Stimulated activated CD4-positive, alpha-beta T cell treated with anti-CD3 and anti-CD28 coated beads, Interleukin-2, amount 100 ng/mL, for 24 hours (primary cell): ENCODE measurements around the gene DRC1.

Experiments
- DNase-seq, 2 donors: peaks; one replicate each; pipeline ENCODE4 v3.0.0-alpha.2; 2020

The DRC1 gene

GRCh38 chr2:26449278-26450030, 47.7 kb downstream of the DRC1 start:
- DNase-seq, result no peak

GRCh38 chr2:26450031-26450635, 48.4 kb downstream of the DRC1 start:
- DNase-seq, result no peak

- no peak for DNase-seq
Observed at GRCh38 chr2:26451700-26452099, 50.0 kb downstream of the DRC1 start.

- DNase-seq, result no peak
Observed at GRCh38 chr2:26453421-26454329, 52.0 kb downstream of the DRC1 start.

- no peak for DNase-seq
Observed at GRCh38 chr2:26454561-26455001, 52.9 kb downstream of the DRC1 start.

DNA sequence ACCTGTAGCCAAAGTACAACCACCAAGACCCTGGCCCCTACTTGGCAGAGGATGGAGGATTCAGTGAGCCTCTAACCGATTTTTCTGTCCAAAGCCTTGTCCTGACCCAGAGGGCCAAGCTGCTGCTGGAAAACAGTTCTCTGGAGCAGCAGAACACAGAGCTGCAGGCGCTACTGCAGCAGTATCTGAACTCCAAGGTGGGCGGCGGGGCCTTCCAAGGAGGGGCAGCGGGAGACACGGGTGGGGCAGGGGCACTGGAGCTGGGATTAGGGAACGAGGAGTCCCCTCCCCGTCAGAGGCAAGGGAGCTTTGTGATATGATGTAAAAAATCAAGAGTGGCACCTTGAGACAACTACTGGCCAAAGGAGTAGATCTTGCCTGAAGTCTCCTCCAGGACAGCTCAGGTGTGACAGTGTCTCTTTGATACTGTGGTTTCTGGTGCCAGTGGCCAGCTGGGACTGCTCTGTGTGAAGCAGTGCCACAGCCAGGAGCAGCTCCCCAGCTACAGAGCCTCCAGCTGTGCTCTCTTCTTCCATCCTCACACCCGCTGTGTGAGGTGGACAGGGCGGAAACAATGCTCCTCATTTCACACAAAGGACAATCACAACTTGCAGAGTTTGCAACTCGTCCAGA, 53.4 kb downstream of the DRC1 start:
- DNase-seq, result no peak

GRCh38 chr2:26455670-26456439, 54.1 kb downstream of the DRC1 start:
- DNase-seq, result no peak

- DNase-seq, result no peak
Observed at GRCh38 chr2:26456440-26457250, 54.9 kb downstream of the DRC1 start.

- DNase-seq, result no peak
Observed at GRCh38 chr2:26457251-26457666, 55.5 kb downstream of the DRC1 start.

DNA sequence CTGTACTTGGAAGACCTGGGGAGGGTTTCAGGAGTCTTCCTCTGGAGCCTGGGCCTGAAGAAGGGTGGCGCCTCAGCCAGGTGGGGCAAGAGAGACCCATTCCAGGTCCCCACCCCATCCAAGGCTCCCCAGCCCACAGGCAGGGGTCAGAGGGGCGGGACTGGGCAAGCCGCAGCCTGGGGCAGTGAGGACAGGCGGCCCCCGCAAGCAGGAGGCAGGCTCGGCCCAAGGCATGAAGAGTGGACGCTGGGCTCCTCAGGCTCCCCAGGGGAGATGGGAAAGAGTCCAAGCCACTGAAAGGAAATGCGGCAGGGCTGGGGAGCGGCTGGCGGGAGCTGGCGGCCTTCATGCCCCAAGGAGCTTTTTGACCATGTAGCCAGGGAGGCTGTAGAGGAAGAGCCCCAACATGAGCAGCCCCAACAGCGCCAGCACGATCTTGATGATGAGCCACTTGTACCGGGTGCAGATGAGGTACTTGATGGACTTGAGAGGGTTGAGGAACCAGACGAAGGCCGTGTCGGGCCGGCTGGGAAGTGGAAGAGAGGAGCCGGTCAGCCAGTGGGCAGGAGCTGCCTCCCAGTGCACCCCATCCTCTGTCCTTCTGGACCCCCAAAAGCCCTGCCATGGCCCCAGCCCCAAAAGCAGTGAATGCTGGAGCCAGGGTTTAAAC, 56.1 kb downstream of the DRC1 start:
- no peak for DNase-seq

DNA sequence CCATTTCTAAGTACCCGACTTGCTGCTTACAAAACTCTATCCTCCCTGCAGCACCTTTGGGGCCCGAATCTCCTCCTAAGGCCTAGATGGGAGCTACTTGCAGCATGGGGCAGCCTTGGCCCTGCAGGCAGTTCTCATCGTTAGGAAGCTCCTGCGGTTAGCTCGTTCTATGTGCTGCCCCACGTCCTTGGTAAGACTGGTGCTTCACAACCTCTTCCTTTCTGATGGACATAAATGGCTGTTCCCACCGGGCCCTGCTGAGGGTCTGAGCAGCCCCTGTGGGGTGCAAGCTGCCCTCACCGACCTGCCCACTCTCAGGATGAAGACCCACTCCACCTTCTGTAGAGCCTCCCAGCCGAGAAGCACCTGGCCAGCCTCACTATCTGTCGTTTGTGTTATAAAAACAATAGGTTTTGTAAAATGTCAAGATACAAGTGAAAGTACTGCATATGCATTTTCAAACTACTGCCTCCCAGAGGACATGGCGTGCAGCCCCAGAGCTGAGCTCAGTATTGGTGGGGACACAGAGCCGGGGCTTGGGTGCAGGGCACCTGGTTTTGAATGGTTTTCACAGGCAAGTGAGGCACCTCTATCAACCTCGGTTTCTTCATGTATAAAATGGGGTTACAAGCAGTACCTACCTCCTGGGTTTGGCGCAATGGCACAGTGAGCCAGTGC, 56.8 kb downstream of the DRC1 start:
- DNase-seq, result no peak

DNA sequence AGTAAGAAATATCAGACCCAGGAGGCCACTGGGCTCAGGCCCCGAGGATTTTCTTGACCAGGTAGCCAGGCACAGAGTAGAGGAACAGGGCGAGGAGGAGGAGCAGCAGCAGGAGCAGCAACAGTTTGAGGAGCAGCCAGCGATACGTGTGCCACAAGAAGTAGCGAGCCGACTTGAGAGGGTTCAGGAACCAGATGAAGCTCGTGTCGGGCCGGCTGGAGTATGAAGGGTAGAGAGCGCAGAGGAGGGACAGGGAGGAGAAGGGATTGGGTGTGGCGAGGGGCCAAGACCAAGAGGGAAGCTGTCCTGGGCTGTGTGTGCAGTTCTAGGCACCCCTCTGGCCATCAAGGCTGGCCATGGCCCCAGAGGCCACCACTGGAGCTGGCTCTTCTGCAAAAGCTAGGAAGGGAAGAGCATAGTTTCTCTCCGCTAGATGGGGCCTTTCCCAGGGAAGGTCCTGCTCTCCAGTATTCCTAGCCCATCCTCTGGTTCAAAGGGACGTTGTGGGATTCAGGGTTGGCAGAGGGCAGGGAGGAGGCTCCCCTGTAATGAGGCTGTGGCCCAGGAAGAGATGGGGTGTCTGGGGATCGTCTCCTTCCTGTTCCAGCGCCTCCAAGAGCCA, 58.4 kb downstream of the DRC1 start:
- DNase-seq, result no peak

GRCh38 chr2:26460613-26461031, 58.9 kb downstream of the DRC1 start:
- DNase-seq, result no peak

DNA sequence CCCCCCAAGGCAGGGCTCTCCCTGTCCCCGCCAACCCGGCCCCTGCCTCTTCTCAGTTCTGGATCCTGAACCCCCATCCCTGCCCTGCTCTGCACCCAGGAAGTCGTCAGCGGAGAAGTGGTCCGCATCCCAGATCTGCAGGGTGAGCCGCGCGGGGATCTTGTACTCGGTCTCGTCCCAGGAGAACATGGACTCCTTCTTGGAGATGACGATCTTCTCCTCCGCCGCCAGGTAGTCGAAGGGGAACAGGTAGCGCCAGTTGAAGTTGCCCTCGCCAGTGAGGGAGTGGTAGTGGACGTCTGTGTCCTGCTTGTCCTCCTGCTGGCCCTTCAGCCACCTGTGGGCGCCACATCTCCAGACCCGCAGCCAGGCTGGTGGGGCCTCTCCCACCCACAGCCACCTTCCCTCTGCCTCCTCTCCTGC, 59.9 kb downstream of the DRC1 start:
- DNase-seq, result no peak

- no peak for DNase-seq
Observed at GRCh38 chr2:26462100-26462499, 60.4 kb downstream of the DRC1 start.

GRCh38 chr2:26462511-26463243, 61.0 kb downstream of the DRC1 start:
- DNase-seq, result peak in 1 of 2 donors; percentile 10

DNA sequence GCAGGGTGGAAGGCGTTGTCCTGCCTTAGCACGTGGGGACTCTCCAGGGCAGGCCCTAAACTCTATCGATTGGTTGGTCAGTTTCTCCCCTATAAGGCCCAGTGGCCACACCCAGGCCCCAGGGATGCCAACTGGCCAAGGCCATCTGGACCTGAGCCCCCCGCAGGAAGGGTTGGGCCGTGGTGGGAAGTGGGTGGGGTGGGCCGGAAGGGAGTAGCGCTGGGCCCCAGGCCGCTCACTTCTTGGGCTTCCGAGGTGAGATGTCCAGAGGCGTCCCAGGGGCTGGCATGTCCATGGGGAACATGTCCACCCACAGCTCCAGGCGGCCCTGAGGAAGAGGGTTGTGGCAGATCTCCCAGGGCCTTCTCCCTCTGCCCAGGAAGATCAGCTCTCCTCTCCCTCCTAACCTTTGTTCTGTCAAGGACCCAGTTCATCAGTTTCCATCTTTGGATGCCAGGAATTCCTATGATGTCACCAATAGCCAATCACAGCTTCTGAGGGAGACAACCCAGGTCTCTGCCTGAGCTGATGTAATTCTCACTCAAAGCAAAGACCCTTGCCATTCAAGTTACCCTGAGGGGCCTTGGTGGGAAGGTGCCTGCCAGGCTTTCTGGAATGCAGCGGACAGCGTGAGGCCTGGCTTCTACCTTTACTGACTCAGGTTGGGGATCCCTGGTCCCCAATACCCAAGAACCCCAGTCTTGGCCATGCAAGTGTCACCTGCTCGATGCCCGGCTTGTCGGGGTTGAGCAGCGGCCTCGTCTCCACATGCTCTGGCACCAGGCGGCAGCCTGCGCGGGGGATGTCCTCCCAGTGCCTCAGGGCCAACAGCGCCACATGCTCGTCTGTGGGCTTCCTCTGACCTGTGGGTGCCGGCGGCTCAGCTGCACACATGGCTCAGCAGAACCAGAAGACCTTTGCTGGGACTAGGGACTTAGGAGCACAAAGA, 61.8 kb downstream of the DRC1 start:
- no peak for DNase-seq
